Measurements from ENCODE around the gene IQGAP2.

Gene IQGAP2

GRCh38 chr5:76620166-76620565 is 217.1 kb downstream of the IQGAP2 start:
- TF ChIP-seq GATA2 (IDR thresholded peaks at IDR 0.05; ENCODE audit: low read depth, low read length), result no peak
- no peak for TF ChIP-seq GATA3 (IDR thresholded peaks at IDR 0.05; ENCODE audit: low read depth, low read length)

GRCh38 chr5:76622076-76622475 is 219.0 kb downstream of the IQGAP2 start:
- TF ChIP-seq GATA2 (IDR thresholded peaks at IDR 0.05; ENCODE audit: low read depth, low read length) (no peak), GATA3 (IDR thresholded peaks at IDR 0.05; ENCODE audit: low read depth, low read length) (no peak)

GRCh38 chr5:76622973-76623596 is 220.0 kb downstream of the IQGAP2 start, which contains the start of gene F2RL2:
Gene F2RL2, minus strand, starts transcription at chr5:76623403. Its CDS starts 173 bp downstream, at chr5:76623230.
- TF ChIP-seq GATA3 (IDR thresholded peaks at IDR 0.05; ENCODE audit: low read depth, low read length) (no peak), GATA2 (IDR thresholded peaks at IDR 0.05; ENCODE audit: low read depth, low read length) (no peak)

- TF ChIP-seq GATA2 (IDR thresholded peaks at IDR 0.05; ENCODE audit: low read depth, low read length), result no peak
- TF ChIP-seq GATA3 (IDR thresholded peaks at IDR 0.05; ENCODE audit: low read depth, low read length), result no peak
These were observed 222.2 kb downstream of the IQGAP2 start for GRCh38 chr5:76625087-76625815.

DNA sequence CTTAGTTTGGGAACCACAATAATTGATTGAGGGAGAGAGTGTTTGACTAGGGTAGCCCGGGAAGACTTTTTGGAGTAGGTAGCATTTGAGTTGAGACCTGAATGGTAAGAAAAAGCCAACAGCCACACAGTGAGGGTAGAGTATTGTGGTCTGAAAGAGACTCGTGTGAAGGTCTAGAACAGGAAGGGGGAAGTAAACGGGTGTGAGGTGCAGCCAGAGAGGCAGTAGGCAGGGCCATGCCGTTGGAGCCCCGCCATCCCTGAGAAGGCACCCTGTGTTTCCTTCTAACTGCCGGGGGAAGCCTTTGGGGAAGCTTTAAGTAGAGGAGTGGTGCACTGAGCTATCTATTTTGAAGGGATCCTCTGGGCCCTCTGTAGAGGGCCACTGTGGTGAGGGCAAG is 223.7 kb downstream of the IQGAP2 start:
- TF ChIP-seq GATA2 (IDR thresholded peaks at IDR 0.05; ENCODE audit: low read depth, low read length) (no peak), GATA3 (IDR thresholded peaks at IDR 0.05; ENCODE audit: low read depth, low read length) (no peak)

- TF ChIP-seq GATA3 (IDR thresholded peaks at IDR 0.05; ENCODE audit: low read depth, low read length), result no peak
- no peak for TF ChIP-seq GATA2 (IDR thresholded peaks at IDR 0.05; ENCODE audit: low read depth, low read length)
These were observed 231.6 kb downstream of the IQGAP2 start for GRCh38 chr5:76634661-76635060.

DNA sequence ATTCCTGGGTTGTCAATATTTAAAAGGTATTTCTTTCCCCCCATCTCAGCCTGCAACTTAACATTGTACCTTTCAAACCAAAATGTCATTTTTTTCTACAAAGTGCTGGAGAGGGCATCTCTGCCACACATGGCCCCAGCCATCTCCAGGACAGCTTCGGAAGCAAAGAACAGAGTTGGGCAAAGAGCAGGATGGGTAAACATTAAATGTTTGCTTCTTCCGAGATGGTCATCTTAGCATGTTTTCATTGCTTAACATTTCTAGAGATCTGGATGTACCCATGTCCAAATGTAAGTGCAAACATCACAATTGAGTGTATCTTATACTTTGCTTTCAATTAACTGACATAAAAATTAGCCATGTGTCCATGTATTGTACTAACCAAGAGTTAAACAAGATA is 234.4 kb downstream of the IQGAP2 start:
- TF ChIP-seq GATA3 (IDR thresholded peaks at IDR 0.05; ENCODE audit: low read depth, low read length), result no peak
- no peak for TF ChIP-seq GATA2 (IDR thresholded peaks at IDR 0.05; ENCODE audit: low read depth, low read length)

DNA sequence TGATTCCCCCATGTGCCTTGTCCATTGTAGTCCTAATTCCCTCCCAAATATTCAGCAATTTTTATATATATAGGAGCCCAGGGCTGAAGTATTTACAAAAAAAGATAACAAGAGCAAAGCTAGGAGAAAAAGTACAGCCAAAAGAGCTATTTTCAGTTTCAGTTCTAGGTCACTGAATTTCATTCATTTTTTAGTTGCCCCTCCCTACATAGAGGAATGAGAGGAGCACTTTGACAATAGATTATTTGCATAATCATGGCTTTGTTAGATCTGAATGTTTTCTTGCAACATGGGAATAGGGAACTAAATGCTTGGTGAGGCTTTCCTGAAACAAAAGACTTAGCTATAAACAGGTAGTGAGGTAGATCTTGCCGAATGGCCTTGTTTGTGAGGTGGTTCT is 235.4 kb downstream of the IQGAP2 start:
- no peak for TF ChIP-seq GATA2 (IDR thresholded peaks at IDR 0.05; ENCODE audit: low read depth, low read length)
- no peak for TF ChIP-seq GATA3 (IDR thresholded peaks at IDR 0.05; ENCODE audit: low read depth, low read length)

- TF ChIP-seq GATA3 (IDR thresholded peaks at IDR 0.05; ENCODE audit: low read depth, low read length) (no peak), GATA2 (IDR thresholded peaks at IDR 0.05; ENCODE audit: low read depth, low read length) (no peak)
These were observed 238.5 kb downstream of the IQGAP2 start for GRCh38 chr5:76641514-76642120.

GRCh38 chr5:76642390-76643040 is 239.4 kb downstream of the IQGAP2 start:
- TF ChIP-seq GATA2 (IDR thresholded peaks at IDR 0.05; ENCODE audit: low read depth, low read length) (no peak), GATA3 (IDR thresholded peaks at IDR 0.05; ENCODE audit: low read depth, low read length) (no peak)

DNA sequence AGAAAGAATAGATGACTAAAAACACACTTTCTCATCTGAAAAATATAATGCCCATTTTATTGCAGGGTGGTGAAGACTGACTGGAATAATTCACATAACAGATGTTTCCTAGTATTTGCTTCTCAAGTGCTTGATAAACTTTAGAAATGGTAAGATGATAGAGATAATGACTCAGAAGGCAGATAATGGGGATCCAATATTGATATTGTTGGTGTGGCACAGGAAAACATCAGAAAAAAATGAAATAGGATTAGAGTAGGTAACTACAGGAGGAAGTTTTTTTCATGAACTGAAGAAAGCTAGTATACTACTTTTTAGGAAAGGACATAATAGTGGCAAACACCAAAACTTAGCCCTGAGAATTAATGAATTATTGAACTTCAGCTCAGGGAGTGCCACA is 240.3 kb downstream of the IQGAP2 start:
- TF ChIP-seq GATA3 (IDR thresholded peaks at IDR 0.05; ENCODE audit: low read depth, low read length), result no peak

GRCh38 chr5:76649140-76649539 is 246.1 kb downstream of the IQGAP2 start:
- TF ChIP-seq GATA2 (IDR thresholded peaks at IDR 0.05; ENCODE audit: low read depth, low read length) (no peak), GATA3 (IDR thresholded peaks at IDR 0.05; ENCODE audit: low read depth, low read length) (no peak)

DNA sequence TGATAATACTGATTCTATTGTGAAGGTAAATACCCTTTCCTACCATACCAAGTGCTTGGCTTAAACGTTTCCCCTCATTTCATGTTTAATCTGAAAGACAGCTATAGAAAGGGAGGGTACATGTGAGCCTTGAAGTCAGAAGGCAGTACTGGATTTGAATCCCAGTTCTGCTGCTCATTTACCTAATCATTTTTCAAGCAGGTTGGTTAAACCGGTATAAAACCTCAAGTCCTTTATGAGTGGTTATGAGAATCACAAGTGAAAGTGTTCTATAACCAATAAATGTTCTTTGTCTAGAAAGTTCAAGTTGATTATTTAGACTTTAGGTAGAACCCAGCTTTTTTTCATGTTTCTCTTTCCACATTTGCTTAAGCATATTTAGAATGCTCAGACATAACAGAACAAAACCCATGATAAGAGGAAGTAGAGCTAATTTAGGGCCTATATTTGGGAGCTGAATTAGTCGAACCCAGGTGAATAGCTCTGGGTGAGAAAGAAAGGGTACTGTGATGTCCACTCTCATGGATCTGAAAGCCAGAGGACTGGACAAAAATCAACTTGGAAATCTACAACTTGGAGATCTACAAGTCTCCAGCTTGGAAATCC is 249.8 kb downstream of the IQGAP2 start:
- no peak for TF ChIP-seq GATA2 (IDR thresholded peaks at IDR 0.05; ENCODE audit: low read depth, low read length)
- TF ChIP-seq GATA3 (IDR thresholded peaks at IDR 0.05; ENCODE audit: low read depth, low read length), result no peak

GRCh38 chr5:76657091-76657490 is 254.0 kb downstream of the IQGAP2 start:
- TF ChIP-seq GATA2 (IDR thresholded peaks at IDR 0.05; ENCODE audit: low read depth, low read length), result no peak
- TF ChIP-seq GATA3 (IDR thresholded peaks at IDR 0.05; ENCODE audit: low read depth, low read length), result no peak

All from SH-SY5Y (cell line).